GM23338 (cell line): ENCODE measurements around the gene KAT6B. TPM values are rescaled to one million over a fixed set of nuclear protein-coding genes. Genes with fewer than 3 reads are reported as not detected.

Experiments
- ATAC-seq: fragments of 200-7000 bp; cut with Tn5 transposase; 3 replicates; pipeline ENCODE4 v1.9.1; 2020
- DNase-seq: peaks from one replicate; pipeline ENCODE4 v3.0.0-alpha.2; 2015; ENCODE audit warnings: low spot score
- H2AFZ ChIP-seq: fragments of 200-600 bp; sonication (generic); 2 replicates; pipeline ENCODE4 v1.8.0; 2016; ENCODE audit warnings: antibody characterized with exemption, mild to moderate bottlenecking, moderate library complexity
- H3F3A ChIP-seq: fragments of 200-600 bp; sonication (generic); replicated peaks from 2 replicates; pipeline ENCODE4 v1.8.0; 2017; ENCODE audit warnings: antibody characterized with exemption, mixed run types, low read depth
- H3K27ac ChIP-seq: fragments of 200-600 bp; sonication (generic); 2 replicates; pipeline ENCODE4 v1.6.1; 2016; ENCODE audit warnings: low read depth
- H3K27me3 ChIP-seq: fragments of 200-600 bp; sonication (generic); 2 replicates; pipeline ENCODE4 v1.8.0; 2016; ENCODE audit warnings: mild to moderate bottlenecking, mixed run types, moderate library complexity; ENCODE audit not compliant: insufficient read depth
- H3K36me3 ChIP-seq: fragments of 200-600 bp; sonication (generic); 2 replicates; pipeline ENCODE4 v1.8.0; 2016; ENCODE audit warnings: mild to moderate bottlenecking; ENCODE audit not compliant: insufficient read depth
- H3K4me1 ChIP-seq: fragments of 200-600 bp; sonication (generic); 2 replicates; pipeline ENCODE4 v1.8.0; 2016; ENCODE audit warnings: mild to moderate bottlenecking, moderate library complexity; ENCODE audit not compliant: insufficient read depth
- H3K4me2 ChIP-seq: fragments of 200-600 bp; sonication (generic); 2 replicates; pipeline ENCODE4 v1.7.1; 2017; ENCODE audit warnings: mixed run types
- H3K4me3 ChIP-seq: fragments of 200-600 bp; sonication (generic); 2 replicates; pipeline ENCODE4 v1.6.1; 2016; ENCODE audit warnings: mixed run types
- H3K79me2 ChIP-seq: fragments of 200-600 bp; sonication (generic); replicated peaks from 2 replicates; pipeline ENCODE4 v1.8.0; 2017; ENCODE audit warnings: mild to moderate bottlenecking; ENCODE audit not compliant: insufficient read depth
- H3K9me2 ChIP-seq: fragments of 200-600 bp; sonication (generic); 2 replicates; pipeline ENCODE4 v1.8.0; 2017; ENCODE audit not compliant: insufficient read depth
- H4K20me1 ChIP-seq: fragments of 200-600 bp; sonication (generic); replicated peaks from 2 replicates; pipeline ENCODE4 v1.8.0; 2017; ENCODE audit warnings: mild to moderate bottlenecking; ENCODE audit not compliant: insufficient read depth
- H3K27ac Mint-ChIP-seq: 2 replicates; pipeline ENCODE4 v1.8.0; 2020; ENCODE audit warnings: inconsistent platforms, mild to moderate bottlenecking, moderate library complexity, mixed read lengths
- H3K27me3 Mint-ChIP-seq: 3 replicates; pipeline ENCODE4 v1.8.0; 2022; ENCODE audit warnings: low read depth, mild to moderate bottlenecking, moderate library complexity, mixed read lengths, inconsistent platforms; ENCODE audit not compliant: insufficient read depth, poor library complexity
- H3K36me3 Mint-ChIP-seq: 3 replicates; pipeline ENCODE4 v1.8.0; 2021; ENCODE audit warnings: low read depth, mild to moderate bottlenecking, inconsistent platforms, moderate library complexity, mixed read lengths
- H3K4me1 Mint-ChIP-seq: 3 replicates; pipeline ENCODE4 v1.8.0; 2020; ENCODE audit warnings: mild to moderate bottlenecking, inconsistent platforms, mixed read lengths
- H3K4me3 Mint-ChIP-seq: 3 replicates; pipeline ENCODE4 v1.8.0; 2021; ENCODE audit warnings: moderate library complexity, mild to moderate bottlenecking, inconsistent platforms, mixed read lengths
- H3K9me3 Mint-ChIP-seq: 3 replicates; pipeline ENCODE4 v1.8.0; 2020; ENCODE audit warnings: moderate library complexity, mild to moderate bottlenecking, inconsistent platforms, mixed read lengths
- ETS1 ChIP-seq: IDR thresholded peaks from 2 replicates; pipeline ENCODE4 v1.6.1; 2016; ENCODE audit warnings: antibody characterized with exemption
- EZH2 ChIP-seq: fragments of 200-600 bp; sonication (generic); IDR thresholded peaks from one replicate; pipeline ENCODE4 v1.8.0; 2017; ENCODE audit warnings: antibody characterized with exemption, mild to moderate bottlenecking, low read depth; ENCODE audit not compliant: unreplicated experiment
- EZH2phosphoT487 ChIP-seq: fragments of 200-600 bp; sonication (generic); IDR thresholded peaks from one replicate; pipeline ENCODE4 v1.8.1; 2018; ENCODE audit warnings: antibody characterized with exemption; ENCODE audit not compliant: unreplicated experiment
- ZNF331 ChIP-seq: fragments of 250-450 bp; sonication (Bioruptor Pico); IDR thresholded peaks from 2 replicates; pipeline ENCODE4 v1.5.0; 2020; ENCODE audit warnings: low read depth, mild to moderate bottlenecking, moderate library complexity
- ZNF462 ChIP-seq: fragments of 250-450 bp; sonication (Bioruptor Pico); IDR thresholded peaks from 2 replicates; pipeline ENCODE4 v1.5.0; 2020; ENCODE audit warnings: mild to moderate bottlenecking, moderate library complexity
- polyA plus RNA-seq: library from polyadenylated mRNA; unstranded; fragments of >200 nt; fragmentation: Nextera tagmentation; extraction: Ambion mirVana; gene quantifications from 2 replicates; pipeline ENCODE4 v1.2.1, GENCODE V29; 2016
- total RNA-seq: library from RNA; depleted of rRNA; stranded (reverse); fragments of >200 nt; shearing (Covaris generic); gene quantifications from 2 replicates; pipeline ENCODE4 v1.2.3, GENCODE V29; 2014
- TF ChIP-seq, protein P1 (sequence below), 2 experiments: fragments of 200-600 bp in 1 of 2; sonication (generic) in 1 of 2; conservative IDR thresholded peaks; 2 replicates each; pipeline versions ENCODE4 v1.5.1 to v1.6.1; 2016 to 2017; ENCODE audit warnings: antibody characterized with exemption in 2 of 2, low read depth in 2 of 2, mild to moderate bottlenecking in 2 of 2, moderate library complexity in 1 of 2

Gene KAT6B
- total and polyA plus RNA-seq, 2 experiments from 2014 or later: 21.3 to 31.4 TPM

- TF ChIP-seq ZNF462 (CRISPR knock-in tag) (no peak), ZNF331 (CRISPR knock-in tag) (no peak)
These were observed 17.9 kb upstream of the KAT6B start (continued) for GRCh38 chr10:74808501-74808900.

GRCh38 chr10:74810087-74810486 lies 16.3 kb upstream of the KAT6B start:
- peaks cover 4% of the 10 kb centered on the region for H3K27me3 Mint-ChIP-seq
- H3K4me2 ChIP-seq: no peak overlapping the region
- H3K36me3 ChIP-seq: no peaks in the 10 kb centered on the region
- H4K20me1 ChIP-seq: no peaks in the 10 kb centered on the region
- 0 out of 2 replicates have a peak, but pooled peaks cover 15% of the 10 kb centered on the region for H3K27me3 ChIP-seq
- DNase-seq (no peak), ATAC-seq (no peak)
- peaks cover 13% of the 10 kb centered on the region; the same call in 1 of the 2 replicates for H3F3A ChIP-seq
- H3K9me2 ChIP-seq: no peaks in the 10 kb centered on the region
- no peak overlapping the region for H2AFZ ChIP-seq
- H3K4me3 Mint-ChIP-seq: no peak overlapping the region
- H3K79me2 ChIP-seq: no peaks in the 10 kb centered on the region
- H3K9me3 Mint-ChIP-seq: peaks cover 14% of the 10 kb centered on the region; the same call in 2 of the 3 replicates
- H3K36me3 Mint-ChIP-seq: no peaks in the 10 kb centered on the region
- H3K27ac ChIP-seq: no peak overlapping the region
- H3K4me3 ChIP-seq: no peak overlapping the region
- H3K4me1 ChIP-seq: peaks cover 6% of the 10 kb centered on the region; the same call in 1 of the 2 replicates
- no peak overlapping the region for H3K27ac Mint-ChIP-seq
- H3K4me1 Mint-ChIP-seq: peaks cover 8% of the 10 kb centered on the region; the same call in 2 of the 3 replicates
- TF ChIP-seq, protein P1, sequence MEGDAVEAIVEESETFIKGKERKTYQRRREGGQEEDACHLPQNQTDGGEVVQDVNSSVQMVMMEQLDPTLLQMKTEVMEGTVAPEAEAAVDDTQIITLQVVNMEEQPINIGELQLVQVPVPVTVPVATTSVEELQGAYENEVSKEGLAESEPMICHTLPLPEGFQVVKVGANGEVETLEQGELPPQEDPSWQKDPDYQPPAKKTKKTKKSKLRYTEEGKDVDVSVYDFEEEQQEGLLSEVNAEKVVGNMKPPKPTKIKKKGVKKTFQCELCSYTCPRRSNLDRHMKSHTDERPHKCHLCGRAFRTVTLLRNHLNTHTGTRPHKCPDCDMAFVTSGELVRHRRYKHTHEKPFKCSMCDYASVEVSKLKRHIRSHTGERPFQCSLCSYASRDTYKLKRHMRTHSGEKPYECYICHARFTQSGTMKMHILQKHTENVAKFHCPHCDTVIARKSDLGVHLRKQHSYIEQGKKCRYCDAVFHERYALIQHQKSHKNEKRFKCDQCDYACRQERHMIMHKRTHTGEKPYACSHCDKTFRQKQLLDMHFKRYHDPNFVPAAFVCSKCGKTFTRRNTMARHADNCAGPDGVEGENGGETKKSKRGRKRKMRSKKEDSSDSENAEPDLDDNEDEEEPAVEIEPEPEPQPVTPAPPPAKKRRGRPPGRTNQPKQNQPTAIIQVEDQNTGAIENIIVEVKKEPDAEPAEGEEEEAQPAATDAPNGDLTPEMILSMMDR (conservative IDR thresholded peaks at IDR 0.05; ENCODE audit: low read depth in 2 of 2): no peak
- no peak for TF ChIP-seq EZH2phosphoT487
- TF ChIP-seq EZH2: no peak
- no peak for TF ChIP-seq ZNF331 (CRISPR knock-in tag)
- no peak for TF ChIP-seq ETS1
- TF ChIP-seq ZNF462 (CRISPR knock-in tag): no peak
